Caco-2 (cell line): ENCODE data around the gene XXYLT1. TPM values are rescaled to one million over a fixed set of nuclear protein-coding genes. Genes with fewer than 3 reads are reported as not detected.

ENCODE experiments used
- BruUV-seq: library from RNA; stranded (reverse); fragments of 400-500 nt; replicated peaks from 2 replicates; lab custom pipeline; 2021; lab: Mats Ljungman, UMichigan
- CTCF ChIA-PET: fragments of 300-600 bp; sonication (Branson Sonifier 250); formaldehyde crosslinking; loops from one replicate; lab custom pipeline; 2022; ENCODE audit warnings: antibody characterized with exemption; lab: Charles Lee
- POLR2A ChIA-PET: fragments of 300-600 bp; sonication (Branson Sonifier 250); formaldehyde crosslinking; loops from one replicate; lab custom pipeline; 2022; ENCODE audit warnings: antibody characterized with exemption; lab: Charles Lee
- DNase-seq, 2 experiments: peaks; one replicate each; pipeline versions ENCODE4 v3.0.0 to v3.0.0-alpha.2; 2020 to 2022
- H3K27me3 ChIP-seq: replicated peaks from 2 replicates; pipeline ENCODE4 v1.6.0; 2011; ENCODE audit warnings: low read length; ENCODE audit not compliant: control insufficient read depth, insufficient read depth
- H3K36me3 ChIP-seq: 2 replicates; pipeline ENCODE4 v1.5.1; 2011; ENCODE audit warnings: low read length; ENCODE audit not compliant: control insufficient read depth, insufficient read depth
- H3K4me1 ChIP-seq: fragments of 250-450 bp; sonication (Bioruptor Pico); 2 replicates; pipeline ENCODE4 v1.5.1; 2020; ENCODE audit warnings: mild to moderate bottlenecking
- H3K4me3 ChIP-seq: 2 replicates; pipeline ENCODE4 v1.5.1; 2011; ENCODE audit warnings: low read depth, mild to moderate bottlenecking, control low read depth, low read length
- H3K9me3 ChIP-seq: fragments of 250-450 bp; sonication (Bioruptor Pico); 2 replicates; pipeline ENCODE4 v1.5.1; 2020; ENCODE audit warnings: mild to moderate bottlenecking, moderate library complexity
- H3K27ac Mint-ChIP-seq: one replicate; pipeline ENCODE4 v1.8.0; 2022; ENCODE audit warnings: mixed read lengths; ENCODE audit not compliant: unreplicated experiment
- H3K27me3 Mint-ChIP-seq: one replicate; pipeline ENCODE4 v1.8.0; 2022; ENCODE audit warnings: mixed read lengths; ENCODE audit not compliant: insufficient read depth, unreplicated experiment
- H3K36me3 Mint-ChIP-seq: one replicate; pipeline ENCODE4 v1.8.0; 2022; ENCODE audit warnings: mild to moderate bottlenecking, mixed read lengths; ENCODE audit not compliant: insufficient read depth, unreplicated experiment
- H3K4me1 Mint-ChIP-seq: one replicate; pipeline ENCODE4 v1.8.0; 2022; ENCODE audit warnings: low read depth, mixed read lengths; ENCODE audit not compliant: unreplicated experiment
- H3K4me3 Mint-ChIP-seq: one replicate; pipeline ENCODE4 v1.8.0; 2022; ENCODE audit warnings: mild to moderate bottlenecking, moderate library complexity, mixed read lengths; ENCODE audit not compliant: unreplicated experiment
- H3K9me3 Mint-ChIP-seq: one replicate; pipeline ENCODE4 v1.8.0; 2022; ENCODE audit warnings: mixed read lengths; ENCODE audit not compliant: unreplicated experiment
- CTCF ChIP-seq, 2 experiments: fragments of 200-600 bp in 1 of 2; IDR thresholded peaks; 1 replicate in 1 of 2; 2 replicates in 1 of 2; pipeline versions ENCODE4 v1.5.1 to v1.8.0; 2011 to 2022; ENCODE audit warnings: antibody characterized with exemption in 1 of 2, control low read depth in 1 of 2, inconsistent platforms in 1 of 2, low read depth in 1 of 2, low read length in 1 of 2, mild to moderate bottlenecking in 1 of 2, moderate library complexity in 1 of 2; ENCODE audit not compliant: insufficient read depth in 1 of 2, severe bottlenecking in 1 of 2, unreplicated experiment in 1 of 2
- intact Hi-C: fragments of 100-400 bp; cut with micrococcal nuclease; formaldehyde crosslinking; loops from one replicate; pipeline ENCODE4 v1.10.0; 2022; ENCODE audit not compliant: unreplicated experiment
- total RNA-seq: library from RNA; stranded (reverse); gene quantifications from 2 replicates; pipeline ENCODE4 v1.2.3, GENCODE V29; 2022

Gene XXYLT1
- total RNA-seq, 1 experiment from 2014 or later, result 14.2 TPM

GRCh38 chr3:195191580-195191979 lies 79.4 kb downstream of the XXYLT1 start:
- peaks cover 11% of the 10 kb centered on the region for H3K9me3 Mint-ChIP-seq
- no peaks in the 10 kb centered on the region for H3K36me3 Mint-ChIP-seq
- ChIA-PET POLR2A (no interaction called here), CTCF (no interaction called here)
- no peaks in the 10 kb centered on the region for H3K27me3 ChIP-seq
- 0 out of 2 replicates have a peak, but pooled peaks cover 12% of the 10 kb centered on the region for H3K9me3 ChIP-seq
- H3K27me3 Mint-ChIP-seq, result no peaks in the 10 kb centered on the region
- H3K36me3 ChIP-seq, result no peaks in the 10 kb centered on the region
- BruUV-seq, result no TSS peak
- H3K4me1 ChIP-seq, result no peaks in the 10 kb centered on the region
- H3K4me3 ChIP-seq, result no peak overlapping the region
- no peak for TF ChIP-seq CTCF (IDR thresholded peaks at IDR 0.05; ENCODE audit: insufficient read depth in 1 of 2, low read depth in 1 of 2, low read length in 1 of 2, severe bottlenecking in 1 of 2, unreplicated experiment in 1 of 2)
- no peaks in the 10 kb centered on the region for H3K4me1 Mint-ChIP-seq
- DNase-seq, result no peak
- H3K4me3 Mint-ChIP-seq, result no peak overlapping the region
- intact Hi-C loops, result no loop called here
- H3K27ac Mint-ChIP-seq, result no peak overlapping the region

- Histone ChIP-seq H3K9me3 (0 out of 2 replicates have a peak, but pooled peaks cover 12% of the 10 kb centered on the region), H3K36me3 (no peaks in the 10 kb centered on the region), H3K4me1 (no peaks in the 10 kb centered on the region), H3K27me3 (no peaks in the 10 kb centered on the region), H3K4me3 (no peak overlapping the region)
- Mint-ChIP-seq H3K27ac (no peak overlapping the region), H3K4me1 (no peaks in the 10 kb centered on the region), H3K27me3 (no peaks in the 10 kb centered on the region), H3K36me3 (no peaks in the 10 kb centered on the region), H3K4me3 (no peak overlapping the region), H3K9me3 (peaks cover 11% of the 10 kb centered on the region)
- no peak for DNase-seq
- no TSS peak for BruUV-seq
- TF ChIP-seq CTCF (IDR thresholded peaks at IDR 0.05; ENCODE audit: insufficient read depth in 1 of 2, low read depth in 1 of 2, low read length in 1 of 2, severe bottlenecking in 1 of 2, unreplicated experiment in 1 of 2), result no peak
- POLR2A ChIA-PET, result no interaction called here
- intact Hi-C loops, result no loop called here
- CTCF ChIA-PET, result no interaction called here
These were observed 81.1 kb downstream of the XXYLT1 start for GRCh38 chr3:195189821-195190220.

- no peaks in the 10 kb centered on the region for H3K4me1 ChIP-seq
- TF ChIP-seq CTCF (IDR thresholded peaks at IDR 0.05; ENCODE audit: insufficient read depth in 1 of 2, low read depth in 1 of 2, low read length in 1 of 2, severe bottlenecking in 1 of 2, unreplicated experiment in 1 of 2), result no peak
- H3K27me3 ChIP-seq, result no peaks in the 10 kb centered on the region
- DNase-seq, result no peak
- no peak overlapping the region for H3K4me3 ChIP-seq
- Mint-ChIP-seq H3K4me1 (no peaks in the 10 kb centered on the region), H3K27me3 (no peaks in the 10 kb centered on the region), H3K4me3 (no peak overlapping the region), H3K27ac (no peak overlapping the region), H3K36me3 (no peaks in the 10 kb centered on the region), H3K9me3 (peaks cover 11% of the 10 kb centered on the region)
- no TSS peak for BruUV-seq
- ChIA-PET CTCF (no interaction called here), POLR2A (no interaction called here)
- no peaks in the 10 kb centered on the region for H3K36me3 ChIP-seq
- H3K9me3 ChIP-seq, result 0 out of 2 replicates have a peak, but pooled peaks cover 12% of the 10 kb centered on the region
- intact Hi-C loops, result no loop called here
These were observed 82.5 kb downstream of the XXYLT1 start for GRCh38 chr3:195188426-195188927.
